Measurements from ENCODE around the gene AP5B1.

AP5B1 gene

DNA sequence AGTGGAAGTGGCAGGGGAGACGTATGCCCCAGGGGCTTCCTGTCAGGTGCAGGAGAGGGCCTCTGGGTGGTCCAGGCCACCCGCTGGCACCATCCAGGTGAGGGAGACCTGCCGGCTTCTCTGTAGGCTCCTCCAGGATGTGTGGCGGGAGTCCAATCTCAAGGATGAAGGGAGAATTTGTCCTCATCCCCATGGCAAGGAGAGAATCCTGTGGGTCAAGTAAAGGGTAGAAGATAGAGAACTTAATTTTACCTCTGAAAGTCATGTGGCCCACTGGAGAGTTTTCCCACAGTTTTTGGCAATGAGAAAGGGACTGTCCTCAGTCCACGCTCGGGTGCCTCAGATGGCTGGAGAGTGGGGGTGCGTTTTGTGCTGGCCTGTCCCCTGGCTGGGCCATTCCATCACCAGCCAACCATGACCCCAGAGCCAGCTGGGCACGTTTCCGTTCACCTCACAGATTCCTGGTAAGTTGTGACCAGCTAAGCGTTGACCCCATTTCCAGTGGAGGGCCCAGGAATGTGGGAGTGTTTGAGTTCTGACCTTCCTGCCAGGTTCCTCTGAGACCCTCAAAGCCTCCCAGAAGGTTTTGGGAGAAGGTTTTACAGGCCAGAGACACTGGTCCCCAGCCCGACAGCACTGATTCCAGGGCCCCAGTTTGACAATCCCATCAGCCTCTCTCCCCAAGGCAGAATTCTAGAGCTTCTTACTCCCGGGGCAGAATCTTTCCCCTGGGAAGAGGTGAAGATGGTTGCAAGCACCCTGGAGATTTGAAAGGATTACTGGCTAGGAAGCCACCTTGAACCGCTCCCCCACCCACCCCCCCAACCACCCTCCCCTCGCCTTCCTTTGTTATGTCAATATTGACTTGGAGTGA is 8.7 kb upstream of the AP5B1 start:
- Histone ChIP-seq H3K9me3 (replicated peaks; ENCODE audit: low read length) (no peaks in the 10 kb centered on the region), H3K4me1 (ENCODE audit: control insufficient read depth, insufficient read depth, low read length) (peaks cover 18% of the 10 kb centered on the region), H3K36me3 (ENCODE audit: insufficient read depth, low read length) (no peaks in the 10 kb centered on the region), H3K4me2 (ENCODE audit: low read length) (no peak overlapping the region), H3K4me3 (ENCODE audit: low read length) (no peak overlapping the region), H3K27me3 (ENCODE audit: control insufficient read depth, insufficient read depth, low read length) (peaks cover 61% of the 10 kb centered on the region), H3K9ac (ENCODE audit: low read depth, low read length) (no peak overlapping the region)

DNA sequence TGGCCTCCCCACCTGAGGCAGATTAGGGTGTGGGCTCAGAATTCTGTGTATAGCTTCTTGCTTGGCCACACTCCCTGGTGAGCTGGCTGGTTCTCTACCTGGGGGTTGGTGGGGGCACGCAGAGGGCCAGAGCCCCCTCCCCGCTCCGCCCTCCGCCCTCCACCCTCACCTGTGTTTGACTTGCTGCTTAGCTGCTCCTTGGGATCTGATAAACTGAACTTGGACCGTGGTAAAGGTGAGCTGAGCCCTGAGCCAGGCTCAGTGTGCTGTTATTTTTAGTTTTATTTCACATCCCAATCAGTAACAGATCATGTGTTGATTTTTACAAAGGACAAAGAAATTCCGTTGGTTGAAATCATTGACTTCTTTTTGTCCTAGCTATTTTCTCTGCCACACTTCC is 8.0 kb upstream of the AP5B1 start:
- H3K36me3 ChIP-seq (ENCODE audit: insufficient read depth, low read length), result no peaks in the 10 kb centered on the region
- peaks cover 18% of the 10 kb centered on the region for H3K4me1 ChIP-seq (ENCODE audit: control insufficient read depth, insufficient read depth, low read length)
- H3K4me3 ChIP-seq (ENCODE audit: low read length), result no peak overlapping the region
- no peak overlapping the region for H3K9ac ChIP-seq (ENCODE audit: low read depth, low read length)
- no peak overlapping the region for H3K4me2 ChIP-seq (ENCODE audit: low read length)
- no peaks in the 10 kb centered on the region for H3K9me3 ChIP-seq (replicated peaks; ENCODE audit: low read length)
- H3K27me3 ChIP-seq (ENCODE audit: control insufficient read depth, insufficient read depth, low read length), result peaks cover 62% of the 10 kb centered on the region

DNA sequence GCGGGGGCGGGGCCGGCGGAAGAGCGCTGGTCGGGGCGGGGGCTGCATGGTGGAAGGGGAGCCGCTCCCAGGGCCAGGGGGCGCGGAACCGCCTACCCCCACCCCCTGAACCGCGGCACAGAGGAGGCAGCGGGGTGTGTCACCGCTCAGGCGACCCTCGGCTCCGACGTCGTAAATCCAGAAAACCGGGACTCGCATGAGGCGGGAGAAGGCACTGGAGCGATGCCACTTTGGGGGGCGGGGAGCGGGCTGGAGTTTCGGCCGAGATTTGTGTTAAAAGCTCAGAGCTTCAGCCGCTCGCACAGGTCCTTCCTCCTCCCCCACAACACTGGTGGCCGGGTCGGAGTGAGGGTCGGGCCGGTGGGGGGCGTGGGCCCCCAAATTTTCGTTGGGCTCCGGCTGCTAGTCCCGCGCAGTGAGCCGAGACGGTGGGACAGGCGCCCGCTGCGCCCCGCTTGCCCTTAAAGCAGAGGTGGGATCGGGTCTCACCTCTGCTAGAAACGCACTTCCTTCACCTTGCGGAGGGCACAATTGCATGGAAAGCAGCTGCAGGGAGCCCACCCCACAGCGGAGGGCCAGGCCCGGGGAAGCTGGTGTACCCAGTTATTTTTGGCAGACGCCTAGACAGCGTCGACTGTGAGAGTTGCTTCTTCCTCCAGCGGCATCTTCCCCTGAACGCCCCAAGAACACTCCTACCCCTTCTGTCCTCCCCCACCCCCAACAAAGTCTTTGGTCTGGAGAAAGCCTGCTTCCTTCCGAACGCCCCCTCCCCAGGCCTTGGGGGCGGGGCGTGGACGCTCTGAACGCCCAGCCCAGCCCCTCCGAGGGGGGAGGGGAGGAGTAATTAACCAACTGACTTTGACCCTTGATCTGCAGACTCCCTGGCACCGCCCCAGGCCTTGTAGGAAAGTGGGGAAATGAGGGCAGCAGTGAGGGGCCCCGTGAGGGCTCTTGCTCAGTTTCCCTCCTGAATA is 7.2 kb upstream of the AP5B1 start:
- Histone ChIP-seq H3K4me1 (ENCODE audit: control insufficient read depth, insufficient read depth, low read length) (peaks cover 18% of the 10 kb centered on the region), H3K9me3 (replicated peaks; ENCODE audit: low read length) (no peaks in the 10 kb centered on the region), H3K4me3 (ENCODE audit: low read length) (no peak overlapping the region), H3K36me3 (ENCODE audit: insufficient read depth, low read length) (no peaks in the 10 kb centered on the region), H3K27me3 (ENCODE audit: control insufficient read depth, insufficient read depth, low read length) (peaks cover 59% of the 10 kb centered on the region), H3K9ac (ENCODE audit: low read depth, low read length) (no peak overlapping the region), H3K4me2 (ENCODE audit: low read length) (peak overlapping the region; percentile 37)

DNA sequence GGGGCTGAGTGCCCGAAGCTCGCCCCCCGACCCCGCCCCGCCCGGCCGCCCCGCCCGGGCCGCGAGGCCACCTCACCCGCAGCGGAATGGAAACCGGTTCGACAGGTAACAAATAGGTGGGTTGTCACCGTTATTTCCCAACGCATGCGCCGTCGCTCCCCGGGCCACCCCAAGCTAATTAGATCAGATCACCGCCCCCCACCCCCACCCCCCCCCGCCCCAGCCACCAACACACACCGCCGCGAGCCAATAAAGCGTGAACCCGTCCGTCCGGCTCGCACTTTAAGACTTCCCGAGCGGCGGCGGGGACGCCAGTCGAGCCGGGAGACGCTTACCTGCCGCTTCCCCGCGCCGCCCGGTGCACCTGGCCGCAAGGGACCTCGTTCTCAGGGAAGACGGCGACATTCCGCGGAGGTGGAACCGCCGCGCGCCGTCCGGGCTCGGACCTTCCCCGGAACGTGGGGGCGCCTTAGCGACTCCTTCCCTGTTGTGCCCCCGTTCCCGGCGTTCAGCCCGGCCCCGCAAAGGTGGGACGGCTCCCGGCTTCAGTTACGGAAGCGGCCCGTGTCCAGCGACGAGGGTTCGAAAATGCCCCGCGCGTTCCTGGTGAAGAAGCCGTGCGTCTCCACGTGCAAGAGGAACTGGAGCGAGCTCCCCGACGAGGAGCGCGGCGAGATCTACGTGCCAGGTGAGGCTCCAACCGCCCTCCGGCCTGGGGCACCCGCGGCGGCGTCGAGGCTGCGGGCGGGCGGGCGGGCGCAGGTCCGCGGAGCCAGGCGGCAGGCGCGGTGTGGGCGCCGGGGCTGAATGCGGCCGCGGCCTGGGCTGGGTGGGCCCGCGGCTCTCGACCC is 6.2 kb upstream of the AP5B1 start, which contains the start of gene OVOL1:
OVOL1 (plus strand) TSS at position 278 of the 851 bp plus-strand sequence; CDS start at position 589, 311 bp downstream.
- H3K4me1 ChIP-seq (ENCODE audit: control insufficient read depth, insufficient read depth, low read length), result peaks cover 14% of the 10 kb centered on the region
- H3K36me3 ChIP-seq (ENCODE audit: insufficient read depth, low read length), result no peaks in the 10 kb centered on the region
- peak within 1 kb of the TSS; percentile 37 for H3K4me2 ChIP-seq (ENCODE audit: low read length)
- H3K4me3 ChIP-seq (ENCODE audit: low read length), result no peak within 1 kb of the TSS
- H3K9ac ChIP-seq (ENCODE audit: low read depth, low read length), result no peak within 1 kb of the TSS
- peaks cover 55% of the 10 kb centered on the region for H3K27me3 ChIP-seq (ENCODE audit: control insufficient read depth, insufficient read depth, low read length)
- H3K9me3 ChIP-seq (replicated peaks; ENCODE audit: low read length), result no peaks in the 10 kb centered on the region

DNA sequence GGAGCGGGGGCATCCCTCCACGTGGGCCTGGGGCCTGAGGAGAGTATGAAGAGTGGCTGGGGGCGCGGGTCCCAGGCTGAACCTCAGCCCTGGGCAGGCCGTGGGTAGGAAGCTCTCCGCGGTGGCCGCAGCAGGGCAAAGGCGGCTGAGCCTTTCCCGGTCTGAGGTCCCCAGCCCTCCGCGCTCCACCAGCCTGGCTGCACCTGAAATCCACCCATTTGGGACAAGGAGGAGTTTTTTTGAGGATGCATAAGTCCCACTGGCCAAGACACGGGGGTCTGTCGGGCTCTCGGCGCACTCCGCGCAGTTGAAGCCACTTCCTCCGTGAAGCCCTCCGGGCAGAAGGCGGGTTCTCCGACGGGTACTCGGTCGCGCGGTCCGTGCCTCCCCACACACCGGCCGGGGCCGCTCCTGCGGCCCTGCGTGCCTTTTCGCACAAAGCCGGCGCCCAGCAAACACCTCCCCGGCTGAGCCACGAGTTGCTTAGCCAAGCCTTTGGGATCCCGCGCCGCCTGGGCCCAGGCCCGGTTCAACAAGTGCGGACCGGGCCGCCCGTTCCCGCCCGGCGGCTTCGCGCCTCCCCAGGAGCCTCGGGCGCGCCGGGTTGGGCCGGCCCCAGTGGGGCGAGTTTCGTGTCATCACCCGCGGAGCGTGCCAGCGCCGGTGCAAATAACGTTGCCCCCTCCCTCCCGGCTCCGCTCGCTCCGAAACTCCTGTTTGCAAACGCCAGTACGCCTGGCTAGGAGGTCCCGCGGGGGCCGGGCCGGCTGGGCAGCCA is 5.4 kb upstream of the AP5B1 start:
- H3K4me1 ChIP-seq (ENCODE audit: control insufficient read depth, insufficient read depth, low read length), result peaks cover 5% of the 10 kb centered on the region
- H3K36me3 ChIP-seq (ENCODE audit: insufficient read depth, low read length), result no peaks in the 10 kb centered on the region
- no peak overlapping the region for H3K4me3 ChIP-seq (ENCODE audit: low read length)
- H3K9ac ChIP-seq (ENCODE audit: low read depth, low read length), result no peak overlapping the region
- no peaks in the 10 kb centered on the region for H3K9me3 ChIP-seq (replicated peaks; ENCODE audit: low read length)
- H3K4me2 ChIP-seq (ENCODE audit: low read length), result peak overlapping the region; percentile 37
- H3K27me3 ChIP-seq (ENCODE audit: control insufficient read depth, insufficient read depth, low read length), result peaks cover 55% of the 10 kb centered on the region

DNA sequence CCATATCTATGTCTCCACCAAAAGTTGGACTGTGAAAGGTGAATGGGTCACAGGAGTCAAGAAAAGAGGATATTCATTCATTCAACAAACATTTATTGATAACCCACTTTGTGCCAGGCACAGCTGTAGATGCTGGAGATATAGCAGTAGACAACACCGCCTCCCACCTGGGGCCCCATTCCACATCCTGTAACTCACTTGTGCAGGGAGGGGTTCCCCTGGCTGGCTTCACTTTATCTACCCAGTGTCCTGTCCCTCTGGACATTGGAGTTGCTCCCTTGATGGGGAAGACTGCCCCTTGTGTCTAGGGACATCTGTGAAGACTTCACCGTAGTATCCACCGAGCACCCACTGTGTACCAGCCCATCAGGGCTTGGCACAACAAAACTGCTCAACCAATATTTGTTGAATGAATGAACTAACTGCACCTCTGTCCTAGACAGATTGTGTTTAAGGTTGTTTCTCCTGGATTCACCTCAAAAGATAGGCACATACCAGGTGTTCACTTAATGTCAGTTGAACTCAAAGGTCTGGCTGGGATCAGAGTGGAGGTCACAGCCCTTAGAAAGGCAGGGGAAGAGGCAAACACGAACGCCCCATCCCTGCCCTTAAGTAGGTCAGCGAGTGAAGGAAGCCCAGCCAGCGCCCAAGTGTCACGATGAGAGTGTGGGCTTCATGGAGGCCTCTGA is 4.7 kb upstream of the AP5B1 start:
- peaks cover 5% of the 10 kb centered on the region for H3K4me1 ChIP-seq (ENCODE audit: control insufficient read depth, insufficient read depth, low read length)
- no peaks in the 10 kb centered on the region for H3K9me3 ChIP-seq (replicated peaks; ENCODE audit: low read length)
- no peak overlapping the region for H3K9ac ChIP-seq (ENCODE audit: low read depth, low read length)
- H3K4me3 ChIP-seq (ENCODE audit: low read length), result no peak overlapping the region
- peaks cover 52% of the 10 kb centered on the region for H3K27me3 ChIP-seq (ENCODE audit: control insufficient read depth, insufficient read depth, low read length)
- no peak overlapping the region for H3K4me2 ChIP-seq (ENCODE audit: low read length)
- no peaks in the 10 kb centered on the region for H3K36me3 ChIP-seq (ENCODE audit: insufficient read depth, low read length)

DNA sequence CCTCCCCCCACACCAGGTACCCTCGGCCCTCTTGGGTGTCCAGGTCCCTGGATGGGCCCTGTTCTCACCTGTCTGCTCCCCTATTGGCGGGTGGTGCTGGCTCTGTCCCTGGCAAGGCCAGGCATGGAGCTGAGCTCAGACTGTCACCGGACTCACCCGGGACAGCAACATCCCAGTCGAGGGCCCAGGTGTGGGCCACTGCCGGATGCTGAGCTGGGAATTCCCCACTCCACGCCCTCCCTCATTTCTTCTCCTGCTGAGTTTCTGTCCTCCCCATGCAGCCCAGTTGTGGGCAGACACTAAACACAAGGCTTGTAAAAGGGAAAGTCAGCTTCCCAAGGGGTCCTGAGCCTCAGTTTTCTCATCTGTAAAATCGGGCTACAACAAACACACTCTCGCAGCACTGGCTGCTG is 2.0 kb upstream of the AP5B1 start:
- no peak overlapping the region for H3K4me2 ChIP-seq (ENCODE audit: low read length)
- no peak overlapping the region for H3K4me3 ChIP-seq (ENCODE audit: low read length)
- H3K36me3 ChIP-seq (ENCODE audit: insufficient read depth, low read length), result peaks cover 17% of the 10 kb centered on the region
- no peak overlapping the region for H3K9ac ChIP-seq (ENCODE audit: low read depth, low read length)
- peaks cover 14% of the 10 kb centered on the region for H3K4me1 ChIP-seq (ENCODE audit: control insufficient read depth, insufficient read depth, low read length)
- H3K9me3 ChIP-seq (replicated peaks; ENCODE audit: low read length), result no peaks in the 10 kb centered on the region
- peaks cover 30% of the 10 kb centered on the region for H3K27me3 ChIP-seq (ENCODE audit: control insufficient read depth, insufficient read depth, low read length)

DNA sequence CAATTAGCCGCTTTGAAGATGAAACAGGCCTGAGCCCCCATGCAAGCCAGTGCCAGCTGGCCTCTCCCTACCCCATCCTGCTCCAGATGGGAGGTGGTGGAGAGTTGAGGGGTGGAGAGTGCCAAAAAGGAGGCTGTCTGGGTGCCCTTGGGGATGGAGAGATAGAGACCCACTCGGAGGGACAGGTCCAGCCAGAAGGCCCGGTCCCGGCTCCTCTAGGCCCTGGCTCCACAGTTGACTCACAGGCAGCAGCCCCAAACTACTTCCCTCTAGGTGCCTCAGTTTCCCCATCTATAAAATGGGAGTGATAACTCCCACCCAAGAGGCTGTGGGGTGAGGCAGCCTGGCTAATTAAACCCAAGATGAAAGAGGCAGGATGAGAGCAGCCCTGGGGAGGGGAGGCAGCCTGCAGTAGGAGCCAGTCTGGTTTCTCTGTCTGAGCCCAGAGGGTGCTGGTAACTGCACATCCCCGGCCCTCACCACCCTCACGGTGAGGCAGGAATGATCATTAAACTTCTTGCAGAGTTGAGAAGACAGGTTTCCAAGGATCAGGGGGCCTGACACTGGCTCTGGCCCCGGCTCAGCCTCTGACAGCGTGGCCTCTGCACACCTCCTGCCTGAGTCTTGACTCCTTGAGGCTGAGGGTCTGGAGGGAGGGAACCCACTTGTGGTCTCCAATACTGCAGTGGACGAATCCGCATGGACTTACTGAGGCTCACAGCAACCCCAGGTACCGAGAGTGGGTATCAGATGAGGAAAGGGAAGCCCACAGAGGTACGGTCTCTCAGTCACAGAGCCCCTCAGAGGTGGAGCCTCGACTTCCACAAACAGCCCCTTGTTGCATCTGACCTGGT is 1.4 kb upstream of the AP5B1 start:
- H3K9me3 ChIP-seq (replicated peaks; ENCODE audit: low read length), result no peaks in the 10 kb centered on the region
- H3K4me3 ChIP-seq (ENCODE audit: low read length), result no peak overlapping the region
- peaks cover 12% of the 10 kb centered on the region for H3K4me1 ChIP-seq (ENCODE audit: control insufficient read depth, insufficient read depth, low read length)
- H3K4me2 ChIP-seq (ENCODE audit: low read length), result no peak overlapping the region
- peaks cover 26% of the 10 kb centered on the region for H3K27me3 ChIP-seq (ENCODE audit: control insufficient read depth, insufficient read depth, low read length)
- H3K36me3 ChIP-seq (ENCODE audit: insufficient read depth, low read length), result peaks cover 23% of the 10 kb centered on the region
- H3K9ac ChIP-seq (ENCODE audit: low read depth, low read length), result no peak overlapping the region

DNA sequence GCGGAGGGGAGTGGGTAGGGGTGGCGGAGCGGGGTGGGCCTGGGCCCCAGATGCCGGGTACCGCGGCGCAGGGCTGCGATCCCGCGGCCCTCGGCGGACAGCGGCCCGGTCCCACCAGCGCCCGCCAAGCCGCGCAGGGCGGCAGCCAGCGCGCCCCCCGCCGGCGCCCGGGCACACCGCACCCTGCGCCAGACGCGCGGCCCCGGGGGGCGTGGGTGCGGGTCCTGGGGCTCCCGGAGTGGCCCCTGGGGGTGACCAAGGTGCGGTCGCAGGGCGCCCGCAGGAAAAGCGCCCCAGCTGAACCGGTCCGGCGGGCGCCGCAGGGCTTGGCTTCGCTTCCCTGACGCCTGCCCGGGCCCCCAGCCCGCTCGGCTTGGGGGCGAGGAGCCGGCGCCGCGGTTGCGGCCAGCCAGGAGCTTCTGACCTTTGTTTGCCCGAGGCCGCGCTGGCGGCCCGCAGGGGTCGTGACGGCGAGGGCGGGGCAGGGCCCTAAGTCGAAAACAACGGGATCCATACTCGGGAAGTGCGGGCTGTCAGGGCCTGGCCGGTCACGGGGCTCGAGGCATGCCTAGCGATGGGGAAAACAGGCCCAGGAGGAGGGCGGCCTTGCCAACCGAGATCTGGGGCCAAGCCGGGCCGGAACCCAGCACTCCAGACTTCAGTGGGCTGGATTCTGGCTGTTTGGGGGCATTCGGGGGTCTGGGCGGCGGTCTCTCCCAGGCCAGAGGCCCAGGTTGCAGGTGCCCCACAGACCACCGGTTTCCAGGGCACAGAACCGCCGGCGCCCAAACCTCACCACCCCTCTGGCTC is 581 bp upstream of the AP5B1 start:
- Histone ChIP-seq H3K36me3 (ENCODE audit: insufficient read depth, low read length) (peaks cover 30% of the 10 kb centered on the region), H3K4me1 (ENCODE audit: control insufficient read depth, insufficient read depth, low read length) (peaks cover 15% of the 10 kb centered on the region), H3K27me3 (ENCODE audit: control insufficient read depth, insufficient read depth, low read length) (peaks cover 20% of the 10 kb centered on the region), H3K9ac (ENCODE audit: low read depth, low read length) (peak overlapping the region; percentile 60), H3K9me3 (replicated peaks; ENCODE audit: low read length) (no peaks in the 10 kb centered on the region), H3K4me2 (ENCODE audit: low read length) (peak overlapping the region; percentile 97), H3K4me3 (ENCODE audit: low read length) (peak overlapping the region; percentile 99)
